Measurements from ENCODE around the gene ATOH1.

ATOH1 gene

GRCh38 chr4:93828332-93828994, at the start of gene ATOH1:
Gene ATOH1, plus strand, starts transcription at chr4:93828753. Its CDS starts 174 bp downstream, at chr4:93828927.
- Histone ChIP-seq H3K9ac (ENCODE audit: low read length) (no peak within 1 kb of the TSS), H3K4me1 (ENCODE audit: control insufficient read depth, insufficient read depth, low read length) (peaks cover 3% of the 10 kb centered on the region), H3K4me3 (ENCODE audit: low read length) (peak within 1 kb of the TSS; percentile 58), H3K27me3 (ENCODE audit: control insufficient read depth, insufficient read depth, low read length) (peaks cover 20% of the 10 kb centered on the region), H3K27ac (ENCODE audit: low read depth, low read length) (no peak within 1 kb of the TSS), H3K36me3 (ENCODE audit: control insufficient read depth, insufficient read depth, low read length) (no peaks in the 10 kb centered on the region)

DNA sequence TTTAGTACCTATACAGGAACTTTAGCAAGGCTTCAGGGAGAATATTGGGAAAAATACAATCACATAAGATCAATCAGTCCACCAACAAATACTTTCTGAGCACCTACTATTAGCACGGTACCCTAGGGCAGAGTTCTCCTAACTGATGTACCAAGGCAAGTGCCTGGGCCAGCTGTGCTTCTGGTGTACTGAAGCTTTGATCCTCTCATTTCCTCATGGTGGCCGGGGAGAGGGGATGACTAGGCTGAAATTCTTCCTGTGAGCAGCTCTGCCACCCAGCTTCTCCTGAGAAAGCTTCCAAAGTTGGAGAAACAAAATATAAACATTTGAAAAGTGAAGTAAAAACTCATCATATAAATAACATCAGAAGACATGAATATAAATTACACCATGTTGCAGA, 49.3 kb upstream of the ATOH1 start:
- H3K9ac ChIP-seq (ENCODE audit: low read length), result no peak overlapping the region
- H3K36me3 ChIP-seq (ENCODE audit: control insufficient read depth, insufficient read depth, low read length), result no peaks in the 10 kb centered on the region
- no peak overlapping the region for H3K27ac ChIP-seq (ENCODE audit: low read depth, low read length)
- H3K4me1 ChIP-seq (ENCODE audit: control insufficient read depth, insufficient read depth, low read length), result no peaks in the 10 kb centered on the region
- H3K4me3 ChIP-seq (ENCODE audit: low read length), result no peak overlapping the region
- H3K27me3 ChIP-seq (ENCODE audit: control insufficient read depth, insufficient read depth, low read length), result no peaks in the 10 kb centered on the region

DNA sequence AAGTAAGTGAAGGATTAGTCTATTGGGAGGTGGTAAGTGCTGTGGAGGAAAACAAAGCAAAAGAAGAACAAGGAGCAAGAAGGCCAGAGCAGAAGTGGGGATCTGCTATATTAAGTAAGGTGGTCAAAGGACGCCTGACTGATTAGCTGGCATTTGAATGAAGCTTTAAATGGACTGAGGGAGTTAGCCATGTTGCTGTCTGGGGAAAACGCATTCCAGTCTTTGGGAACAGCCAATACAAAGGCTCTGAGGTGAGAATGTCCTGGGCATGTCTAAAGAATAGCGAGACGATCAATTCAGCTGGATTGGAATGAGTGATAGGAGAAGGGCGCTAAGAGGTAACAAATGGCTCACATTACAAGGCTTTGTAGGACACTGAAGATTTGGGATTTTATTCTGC, 48.5 kb upstream of the ATOH1 start:
- H3K4me3 ChIP-seq (ENCODE audit: low read length), result no peak overlapping the region

GRCh38 chr4:93781198-93781597, 47.4 kb upstream of the ATOH1 start:
- Histone ChIP-seq H3K36me3 (ENCODE audit: control insufficient read depth, insufficient read depth, low read length) (no peaks in the 10 kb centered on the region), H3K9ac (ENCODE audit: low read length) (no peak overlapping the region), H3K4me1 (ENCODE audit: control insufficient read depth, insufficient read depth, low read length) (no peaks in the 10 kb centered on the region), H3K4me3 (ENCODE audit: low read length) (no peak overlapping the region), H3K27me3 (ENCODE audit: control insufficient read depth, insufficient read depth, low read length) (no peaks in the 10 kb centered on the region), H3K27ac (ENCODE audit: low read depth, low read length) (no peak overlapping the region)

More for the DNA sequence above, 48.5 kb upstream of the ATOH1 start:
- H3K4me1 ChIP-seq (ENCODE audit: control insufficient read depth, insufficient read depth, low read length), result no peaks in the 10 kb centered on the region
- H3K36me3 ChIP-seq (ENCODE audit: control insufficient read depth, insufficient read depth, low read length), result no peaks in the 10 kb centered on the region
- H3K9ac ChIP-seq (ENCODE audit: low read length), result no peak overlapping the region
- H3K27me3 ChIP-seq (ENCODE audit: control insufficient read depth, insufficient read depth, low read length), result no peaks in the 10 kb centered on the region
- no peak overlapping the region for H3K27ac ChIP-seq (ENCODE audit: low read depth, low read length)

GRCh38 chr4:93786149-93786548, 42.4 kb upstream of the ATOH1 start:
- H3K4me3 ChIP-seq (ENCODE audit: low read length), result no peak overlapping the region
- H3K4me1 ChIP-seq (ENCODE audit: control insufficient read depth, insufficient read depth, low read length), result no peaks in the 10 kb centered on the region
- no peaks in the 10 kb centered on the region for H3K27me3 ChIP-seq (ENCODE audit: control insufficient read depth, insufficient read depth, low read length)
- no peak overlapping the region for H3K27ac ChIP-seq (ENCODE audit: low read depth, low read length)
- H3K36me3 ChIP-seq (ENCODE audit: control insufficient read depth, insufficient read depth, low read length), result no peaks in the 10 kb centered on the region
- H3K9ac ChIP-seq (ENCODE audit: low read length), result no peak overlapping the region

- Histone ChIP-seq H3K36me3 (ENCODE audit: control insufficient read depth, insufficient read depth, low read length) (no peaks in the 10 kb centered on the region), H3K27me3 (ENCODE audit: control insufficient read depth, insufficient read depth, low read length) (no peaks in the 10 kb centered on the region), H3K4me3 (ENCODE audit: low read length) (no peak overlapping the region), H3K27ac (ENCODE audit: low read depth, low read length) (no peak overlapping the region), H3K9ac (ENCODE audit: low read length) (no peak overlapping the region), H3K4me1 (ENCODE audit: control insufficient read depth, insufficient read depth, low read length) (no peaks in the 10 kb centered on the region)
Measured at GRCh38 chr4:93788712-93789111, 39.8 kb upstream of the ATOH1 start.

DNA sequence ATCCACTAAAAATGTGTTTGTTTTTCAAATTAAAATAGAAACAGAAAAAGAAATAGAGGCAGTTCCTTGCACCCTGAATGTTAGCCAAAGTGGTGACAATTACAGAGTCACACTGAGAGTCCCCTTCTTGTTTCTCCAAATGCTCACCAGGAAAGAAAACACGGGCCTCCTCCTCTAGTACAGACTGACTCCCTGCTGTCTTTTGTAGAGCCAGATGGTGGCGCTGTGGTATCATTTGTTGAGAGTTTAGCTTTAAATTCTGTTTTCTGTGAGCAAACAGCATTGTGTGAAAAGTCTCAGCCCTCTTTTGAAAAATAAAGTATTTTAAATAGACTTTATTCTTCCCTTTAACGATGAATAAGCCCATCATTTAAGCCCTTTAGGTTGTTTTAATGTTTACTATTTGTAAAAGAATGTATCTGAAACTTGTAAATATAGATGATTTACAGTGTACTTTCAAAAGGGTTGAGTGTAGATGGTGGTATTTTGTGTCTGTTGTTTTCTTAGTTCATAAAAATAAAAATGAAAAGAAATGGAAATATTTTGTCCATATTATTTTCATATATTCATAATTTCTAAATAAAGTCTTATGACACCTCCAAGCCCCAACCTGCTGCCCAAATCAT, 36.9 kb upstream of the ATOH1 start:
- Histone ChIP-seq H3K27me3 (ENCODE audit: control insufficient read depth, insufficient read depth, low read length) (no peaks in the 10 kb centered on the region), H3K27ac (ENCODE audit: low read depth, low read length) (no peak overlapping the region), H3K9ac (ENCODE audit: low read length) (no peak overlapping the region), H3K4me3 (ENCODE audit: low read length) (no peak overlapping the region), H3K4me1 (ENCODE audit: control insufficient read depth, insufficient read depth, low read length) (no peaks in the 10 kb centered on the region), H3K36me3 (ENCODE audit: control insufficient read depth, insufficient read depth, low read length) (no peaks in the 10 kb centered on the region)

DNA sequence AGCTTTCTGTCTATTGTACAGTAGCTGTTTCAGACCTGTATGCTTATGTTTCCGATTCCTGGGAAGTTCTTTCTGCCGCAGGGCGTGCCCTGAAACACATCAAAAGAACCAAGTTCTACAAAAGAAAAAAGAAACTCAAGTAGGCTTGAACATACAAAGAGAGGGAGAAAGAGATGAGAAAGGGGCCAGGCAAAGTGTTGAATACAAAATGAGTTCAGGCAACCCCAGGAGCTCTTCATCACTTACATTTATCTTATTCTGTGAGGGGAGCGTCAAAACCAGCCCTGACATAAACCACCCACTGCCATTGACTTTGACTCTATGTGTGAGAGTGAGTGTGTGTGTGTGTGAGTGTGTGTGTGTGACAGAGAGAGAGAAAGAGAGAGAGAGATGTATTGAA, 26.5 kb upstream of the ATOH1 start:
- no peak overlapping the region for H3K9ac ChIP-seq (ENCODE audit: low read length)
- no peaks in the 10 kb centered on the region for H3K4me1 ChIP-seq (ENCODE audit: control insufficient read depth, insufficient read depth, low read length)
- H3K27me3 ChIP-seq (ENCODE audit: control insufficient read depth, insufficient read depth, low read length), result no peaks in the 10 kb centered on the region
- no peak overlapping the region for H3K27ac ChIP-seq (ENCODE audit: low read depth, low read length)
- no peak overlapping the region for H3K4me3 ChIP-seq (ENCODE audit: low read length)
- H3K36me3 ChIP-seq (ENCODE audit: control insufficient read depth, insufficient read depth, low read length), result no peaks in the 10 kb centered on the region

GRCh38 chr4:93809773-93810172, 18.8 kb upstream of the ATOH1 start:
- Histone ChIP-seq H3K27ac (ENCODE audit: low read depth, low read length) (peak overlapping the region; percentile 10), H3K4me1 (ENCODE audit: control insufficient read depth, insufficient read depth, low read length) (peaks cover 2% of the 10 kb centered on the region), H3K36me3 (ENCODE audit: control insufficient read depth, insufficient read depth, low read length) (no peaks in the 10 kb centered on the region), H3K9ac (ENCODE audit: low read length) (no peak overlapping the region), H3K4me3 (ENCODE audit: low read length) (no peak overlapping the region), H3K27me3 (ENCODE audit: control insufficient read depth, insufficient read depth, low read length) (no peaks in the 10 kb centered on the region)

DNA sequence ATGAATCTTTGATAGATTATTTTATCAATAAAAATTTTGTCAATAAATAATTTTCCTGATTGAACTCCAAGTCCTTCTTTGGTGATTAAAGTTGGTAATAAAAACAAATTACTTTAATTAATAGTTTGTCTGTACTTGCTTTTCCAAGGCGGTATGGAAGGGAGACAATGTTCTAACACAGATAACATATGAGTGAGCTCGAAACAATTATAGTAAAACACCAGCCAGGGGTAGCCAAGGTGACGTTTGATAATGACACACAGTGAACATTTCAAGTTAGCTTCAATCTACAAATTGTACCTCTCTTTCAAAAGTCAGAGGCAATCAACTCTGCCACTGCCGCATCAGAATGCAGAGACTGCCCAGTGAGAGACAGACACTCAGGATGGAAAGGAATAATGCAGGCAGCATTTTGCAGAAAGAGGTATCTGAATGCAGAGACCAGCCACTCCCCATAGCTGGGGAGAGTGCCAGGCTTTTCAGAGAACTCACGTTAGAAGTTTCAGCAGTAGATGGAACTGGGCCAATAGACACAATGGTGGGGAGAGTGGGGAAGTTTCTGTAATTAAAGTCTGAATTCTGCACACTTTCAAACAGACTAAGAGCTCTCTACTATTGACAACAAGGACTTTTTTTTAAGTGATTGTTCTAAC, 18.1 kb upstream of the ATOH1 start:
- H3K36me3 ChIP-seq (ENCODE audit: control insufficient read depth, insufficient read depth, low read length), result no peaks in the 10 kb centered on the region
- H3K27me3 ChIP-seq (ENCODE audit: control insufficient read depth, insufficient read depth, low read length), result no peaks in the 10 kb centered on the region
- H3K27ac ChIP-seq (ENCODE audit: low read depth, low read length), result no peak overlapping the region
- no peak overlapping the region for H3K9ac ChIP-seq (ENCODE audit: low read length)
- H3K4me3 ChIP-seq (ENCODE audit: low read length), result no peak overlapping the region
- H3K4me1 ChIP-seq (ENCODE audit: control insufficient read depth, insufficient read depth, low read length), result peaks cover 2% of the 10 kb centered on the region

GRCh38 chr4:93813092-93813491, 15.5 kb upstream of the ATOH1 start:
- Histone ChIP-seq H3K4me3 (ENCODE audit: low read length) (no peak overlapping the region), H3K27ac (ENCODE audit: low read depth, low read length) (no peak overlapping the region), H3K9ac (ENCODE audit: low read length) (no peak overlapping the region), H3K4me1 (ENCODE audit: control insufficient read depth, insufficient read depth, low read length) (peaks cover 2% of the 10 kb centered on the region), H3K36me3 (ENCODE audit: control insufficient read depth, insufficient read depth, low read length) (no peaks in the 10 kb centered on the region), H3K27me3 (ENCODE audit: control insufficient read depth, insufficient read depth, low read length) (no peaks in the 10 kb centered on the region)

DNA sequence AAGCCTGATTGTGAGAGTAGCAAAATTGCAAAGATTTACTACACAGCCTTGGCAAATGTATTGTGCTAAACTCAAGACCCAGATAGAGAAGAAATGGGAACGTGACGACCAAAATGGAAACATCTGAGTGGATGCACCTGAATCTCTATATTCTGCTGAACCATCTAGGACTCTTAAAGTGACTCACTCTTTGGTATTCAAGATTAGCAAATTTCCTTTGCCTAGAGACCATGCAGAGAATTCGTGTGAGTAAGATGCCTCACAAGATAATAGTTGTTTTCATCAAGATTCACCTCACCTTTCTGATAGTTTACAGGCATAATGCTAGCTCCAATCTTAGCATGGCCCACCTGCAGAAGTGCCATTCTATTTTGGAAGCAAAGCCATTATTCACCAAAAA, 14.4 kb upstream of the ATOH1 start:
- no peak overlapping the region for H3K4me3 ChIP-seq (ENCODE audit: low read length)
- peaks cover 2% of the 10 kb centered on the region for H3K4me1 ChIP-seq (ENCODE audit: control insufficient read depth, insufficient read depth, low read length)
- no peak overlapping the region for H3K9ac ChIP-seq (ENCODE audit: low read length)
- no peaks in the 10 kb centered on the region for H3K27me3 ChIP-seq (ENCODE audit: control insufficient read depth, insufficient read depth, low read length)
- H3K27ac ChIP-seq (ENCODE audit: low read depth, low read length), result no peak overlapping the region
- no peaks in the 10 kb centered on the region for H3K36me3 ChIP-seq (ENCODE audit: control insufficient read depth, insufficient read depth, low read length)

GRCh38 chr4:93814722-93815121, 13.8 kb upstream of the ATOH1 start:
- Histone ChIP-seq H3K27me3 (ENCODE audit: control insufficient read depth, insufficient read depth, low read length) (no peaks in the 10 kb centered on the region), H3K9ac (ENCODE audit: low read length) (no peak overlapping the region), H3K27ac (ENCODE audit: low read depth, low read length) (no peak overlapping the region), H3K4me1 (ENCODE audit: control insufficient read depth, insufficient read depth, low read length) (peaks cover 2% of the 10 kb centered on the region), H3K36me3 (ENCODE audit: control insufficient read depth, insufficient read depth, low read length) (no peaks in the 10 kb centered on the region), H3K4me3 (ENCODE audit: low read length) (no peak overlapping the region)

All from rectal smooth muscle tissue (tissue), 1 donor.